Measurements from ENCODE around the gene SERTAD3. TPM values are rescaled to one million over a fixed set of nuclear protein-coding genes. Genes with fewer than 3 reads are reported as not detected.

The SERTAD3 gene
- total RNA-seq, 2 donors from 2014 or later = 22.7 to 37.3 TPM

- H3K4me3 ChIP-seq = no peak overlapping the region
- no peak for TF ChIP-seq CTCF (IDR thresholded peaks at IDR 0.05)
- no peak for TF ChIP-seq POLR2AphosphoS5 (IDR thresholded peaks at IDR 0.05)
- no peak for TF ChIP-seq POLR2A (IDR thresholded peaks at IDR 0.05)
- H3K36me3 ChIP-seq = no peaks in the 10 kb centered on the region
- no peaks in the 10 kb centered on the region for H3K27me3 ChIP-seq (replicated peaks; ENCODE audit: insufficient read depth)
- no peak for DNase-seq (ENCODE audit: low spot score)
- no peaks in the 10 kb centered on the region for H3K4me1 ChIP-seq (replicated peaks)
- no peaks in the 10 kb centered on the region for H3K9me3 ChIP-seq
- H3K27ac ChIP-seq = no peak overlapping the region
- 76% methylated on average over 21 of the region's 21 CpGs for WGBS
- intact Hi-C loops (cut with DNase I) = no loop called here
Measured at GRCh38 chr19:40414542-40415535, 29.3 kb downstream of the SERTAD3 start.

- Histone ChIP-seq H3K9me3 (no peaks in the 10 kb centered on the region), H3K27me3 (replicated peaks; ENCODE audit: insufficient read depth) (no peaks in the 10 kb centered on the region), H3K4me3 (no peak within 1 kb of the TSS), H3K4me1 (replicated peaks) (no peaks in the 10 kb centered on the region), H3K27ac (peak within 1 kb of the TSS in 1 of 2 donors; percentile 45), H3K36me3 (no peaks in the 10 kb centered on the region)
- 36% methylated on average over 18 of the region's 18 CpGs for WGBS
- no peak for TF ChIP-seq POLR2A (IDR thresholded peaks at IDR 0.05)
- TF ChIP-seq POLR2AphosphoS5 (IDR thresholded peaks at IDR 0.05) = no peak
- no peak for TF ChIP-seq CTCF (IDR thresholded peaks at IDR 0.05)
- intact Hi-C loops (cut with DNase I) = no loop called here
- no peak for DNase-seq (ENCODE audit: low spot score)
Measured at GRCh38 chr19:40413291-40413845, 30.8 kb downstream of the SERTAD3 start, which contains the start of gene PRX. Gene PRX, minus strand, starts transcription at chr19:40413378. Its CDS starts 5,446 bp downstream, at chr19:40407932.

GRCh38 chr19:40412866-40413265 lies 31.3 kb downstream of the SERTAD3 start:
- TF ChIP-seq CTCF (IDR thresholded peaks at IDR 0.05) = no peak
- no peak for TF ChIP-seq POLR2AphosphoS5 (IDR thresholded peaks at IDR 0.05)
- TF ChIP-seq POLR2A (IDR thresholded peaks at IDR 0.05) = no peak
- WGBS = 71% methylated on average over 4 of the region's 4 CpGs

GRCh38 chr19:40411958-40412499 lies 32.1 kb downstream of the SERTAD3 start:
- WGBS = 80% methylated on average over 8 of the region's 8 CpGs
- H3K4me1 ChIP-seq (replicated peaks) = no peaks in the 10 kb centered on the region
- intact Hi-C loops (cut with DNase I) = no loop called here
- TF ChIP-seq POLR2AphosphoS5 (IDR thresholded peaks at IDR 0.05) = no peak
- TF ChIP-seq CTCF (IDR thresholded peaks at IDR 0.05) = no peak
- H3K27ac ChIP-seq = peak overlapping the region; percentile 7 to 45
- DNase-seq (ENCODE audit: low spot score) = no peak
- no peaks in the 10 kb centered on the region for H3K9me3 ChIP-seq
- H3K4me3 ChIP-seq = no peak overlapping the region
- H3K36me3 ChIP-seq = no peaks in the 10 kb centered on the region
- no peaks in the 10 kb centered on the region for H3K27me3 ChIP-seq (replicated peaks; ENCODE audit: insufficient read depth)

More at GRCh38 chr19:40412866-40413265, 31.3 kb downstream of the SERTAD3 start:
- no peaks in the 10 kb centered on the region for H3K36me3 ChIP-seq
- no peaks in the 10 kb centered on the region for H3K9me3 ChIP-seq
- H3K4me1 ChIP-seq (replicated peaks) = no peaks in the 10 kb centered on the region
- H3K27me3 ChIP-seq (replicated peaks; ENCODE audit: insufficient read depth) = no peaks in the 10 kb centered on the region
- H3K4me3 ChIP-seq = no peak overlapping the region
- H3K27ac ChIP-seq = no peak overlapping the region
- DNase-seq (ENCODE audit: low spot score) = no peak
- intact Hi-C loops (cut with DNase I) = no loop called here
